HG02885 (cell line): Measurements from ENCODE around the gene PKN2.

Experiments used
- ATAC-seq: cut with Tn5 transposase; IDR thresholded peaks from one replicate; pipeline ENCODE4 v1.9.1; 2021; ENCODE audit warnings: mild to moderate bottlenecking; ENCODE audit not compliant: unreplicated experiment, poor library complexity

Gene PKN2

GRCh38 chr1:88730132-88730675 lies 46.1 kb downstream of the PKN2 start:
- ATAC-seq: no peak

DNA sequence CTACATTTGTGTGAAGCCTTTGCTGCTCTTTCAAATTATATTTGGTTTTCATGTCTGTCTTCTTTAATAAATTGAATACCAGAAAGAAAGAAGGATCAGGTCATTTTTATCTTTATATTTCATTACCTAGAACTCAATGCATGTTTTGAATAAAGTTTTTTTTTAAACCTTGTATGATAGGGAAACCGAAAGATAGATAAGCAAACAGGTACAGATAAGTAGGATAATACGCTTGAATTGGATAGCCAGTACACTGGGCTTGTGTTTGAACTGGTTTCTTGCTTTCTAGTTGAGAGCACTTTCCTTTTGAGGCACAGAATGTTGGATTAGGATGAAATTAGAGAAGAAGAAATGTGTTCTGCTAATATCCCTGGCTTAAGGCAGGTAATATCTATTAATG lies 46.9 kb downstream of the PKN2 start:
- ATAC-seq: no peak

GRCh38 chr1:88731475-88732269 lies 47.6 kb downstream of the PKN2 start:
- ATAC-seq: no peak

DNA sequence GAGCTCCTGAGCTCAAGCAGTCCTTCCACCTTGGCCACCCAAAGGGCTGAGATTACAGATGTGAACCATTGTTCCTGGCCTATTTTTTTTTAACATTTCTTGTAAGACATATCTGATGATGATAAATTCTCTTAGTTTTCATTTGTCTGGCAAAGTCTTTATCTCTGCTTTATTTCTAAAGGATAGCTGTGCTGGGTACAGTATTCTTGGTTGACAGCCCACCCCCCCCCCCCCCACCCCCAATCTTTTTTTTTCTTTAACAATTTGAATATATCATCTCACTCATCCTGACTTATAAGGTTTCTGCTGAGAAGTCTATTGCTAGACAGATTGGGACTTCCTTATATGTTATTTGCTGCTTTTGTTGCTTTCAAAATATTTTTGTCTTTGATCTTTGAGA lies 51.3 kb downstream of the PKN2 start:
- ATAC-seq: no peak

DNA sequence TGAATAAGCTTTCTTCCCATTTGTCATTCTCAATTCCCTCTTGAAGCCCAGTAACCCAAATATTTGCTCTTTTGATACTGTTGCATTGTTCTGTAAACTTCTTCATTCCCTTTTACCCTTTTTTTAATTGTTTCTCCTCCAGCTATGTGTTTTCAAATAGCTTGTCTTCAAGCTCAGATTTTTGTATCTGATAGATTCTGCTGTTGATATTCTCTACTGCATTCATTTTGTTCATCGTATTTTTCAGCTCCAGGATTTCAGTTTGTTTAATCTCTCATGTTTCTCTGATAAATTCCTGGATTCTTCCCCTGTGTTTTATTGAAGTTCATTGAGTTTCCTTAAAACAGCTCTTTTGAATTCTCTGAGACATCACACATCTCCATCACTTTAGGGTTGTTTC lies 51.8 kb downstream of the PKN2 start:
- ATAC-seq: no peak

DNA sequence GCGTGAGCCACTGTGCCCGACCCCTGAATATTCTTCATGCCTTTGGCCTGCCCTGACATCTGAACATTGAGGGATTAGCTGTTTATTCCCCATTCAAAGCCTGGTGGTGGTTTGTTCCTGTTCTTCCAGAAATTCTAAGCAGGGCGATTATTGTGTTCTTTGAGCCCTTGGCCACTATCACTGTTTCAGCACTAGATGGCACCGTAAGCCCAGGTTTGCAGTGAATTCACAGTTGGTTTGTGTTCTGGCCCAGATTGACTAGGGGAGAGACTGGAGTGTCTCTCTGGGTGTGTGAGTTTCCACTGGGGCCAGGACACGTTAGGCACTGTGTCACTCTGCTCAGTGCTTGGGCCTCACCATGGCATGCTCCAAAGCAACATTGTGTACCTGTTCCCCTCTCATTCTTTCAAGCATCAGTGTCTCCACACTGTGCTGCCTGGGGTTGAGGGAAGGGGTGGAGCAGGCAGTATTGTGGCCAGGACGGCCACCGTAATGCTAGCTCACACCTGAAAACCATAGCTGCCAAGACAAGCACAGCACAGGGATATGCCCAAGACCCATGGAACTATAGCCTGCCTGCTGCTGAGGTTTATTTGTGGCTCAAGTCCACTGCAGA lies 52.7 kb downstream of the PKN2 start:
- ATAC-seq: no peak

DNA sequence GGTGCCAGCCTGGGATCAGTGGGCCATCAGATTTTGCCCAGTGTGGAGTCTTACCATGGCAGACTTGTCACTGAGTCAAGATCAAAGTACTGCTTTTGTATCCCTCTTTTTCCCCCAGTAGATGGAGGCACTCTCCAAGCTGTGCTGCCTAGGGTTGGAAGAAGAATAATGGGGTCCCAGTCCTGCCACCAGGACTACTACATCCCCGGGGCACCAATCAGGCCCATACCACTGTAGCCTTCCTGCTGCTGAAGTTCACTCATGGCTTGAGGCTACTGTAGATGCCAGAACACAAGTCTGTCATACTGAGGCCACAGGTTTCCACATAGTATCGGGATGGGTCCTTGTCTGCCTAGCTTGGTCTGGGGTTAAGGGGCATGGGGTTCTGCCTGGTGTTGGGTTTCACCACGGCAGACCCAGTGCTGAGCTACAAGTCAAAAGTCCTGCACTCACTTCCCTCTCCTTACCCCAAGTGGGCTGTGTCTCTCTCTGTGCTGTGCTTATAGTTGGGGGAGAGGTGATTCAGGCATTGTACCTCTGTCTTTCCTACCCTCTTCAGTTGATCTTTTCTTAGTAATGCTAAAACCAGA lies 53.4 kb downstream of the PKN2 start:
- no peak for ATAC-seq

DNA sequence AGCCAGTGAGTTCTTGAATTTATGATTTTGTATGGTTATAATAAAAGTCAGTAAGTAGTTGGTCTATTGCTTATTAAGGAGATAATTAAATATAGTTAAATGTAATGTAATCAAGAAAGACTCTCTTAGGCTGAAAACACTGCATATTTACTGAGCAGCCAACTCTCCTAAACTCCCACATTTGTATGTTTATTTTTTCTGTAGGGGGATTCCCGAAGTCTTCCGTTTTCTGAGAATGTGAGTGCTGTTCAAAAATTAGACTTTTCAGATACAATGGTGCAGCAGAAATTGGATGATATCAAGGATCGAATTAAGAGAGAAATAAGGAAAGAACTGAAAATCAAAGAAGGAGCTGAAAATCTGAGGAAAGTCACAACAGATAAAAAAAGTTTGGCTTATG lies 56.7 kb downstream of the PKN2 start:
- ATAC-seq: no peak

- ATAC-seq: no peak
Measured at GRCh38 chr1:88741413-88741812, 57.3 kb downstream of the PKN2 start.

DNA sequence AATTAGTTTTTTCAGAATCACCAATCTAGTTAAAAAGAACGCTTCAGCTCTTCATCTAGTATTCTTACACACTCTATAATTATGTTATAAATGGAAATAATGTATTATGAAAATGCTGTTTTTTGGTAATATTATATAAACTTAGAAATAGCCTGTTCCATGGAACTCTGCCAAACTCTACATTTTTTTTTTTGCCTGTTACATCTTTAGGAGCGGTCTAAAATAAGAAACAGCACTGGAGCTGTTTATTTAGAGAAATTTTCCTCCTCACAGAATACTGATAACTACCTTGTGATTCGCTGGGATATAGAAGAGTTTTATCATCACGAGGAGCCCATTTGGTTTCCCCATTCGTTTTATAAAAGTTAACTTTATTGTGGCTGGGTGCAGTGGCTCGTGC lies 58.5 kb downstream of the PKN2 start:
- ATAC-seq: no peak

DNA sequence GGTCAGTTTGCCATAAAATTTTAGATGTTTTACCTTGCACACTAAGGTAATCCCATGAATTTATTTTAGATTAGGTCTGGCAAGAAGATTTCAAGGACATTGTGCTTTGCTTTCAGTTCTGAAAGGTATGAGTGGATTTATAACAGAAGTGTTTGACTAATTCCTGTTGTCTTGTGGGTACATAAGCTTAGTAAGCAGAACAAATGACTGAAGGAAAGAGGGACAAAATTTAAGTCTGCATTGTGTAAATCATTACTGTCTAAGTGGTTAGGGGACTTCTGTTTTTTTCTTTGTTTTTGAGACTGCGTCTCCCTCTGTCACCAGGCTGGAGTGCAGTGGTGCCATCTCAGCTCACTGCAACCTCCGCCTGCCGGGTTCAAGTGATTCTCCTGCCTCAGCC lies 60.1 kb downstream of the PKN2 start:
- ATAC-seq: no peak

- no peak for ATAC-seq
Measured at GRCh38 chr1:88746916-88747315, 62.8 kb downstream of the PKN2 start.

- ATAC-seq: no peak
Measured at GRCh38 chr1:88751714-88752113, 67.6 kb downstream of the PKN2 start.

- ATAC-seq: no peak
Measured at GRCh38 chr1:88753506-88753905, 69.4 kb downstream of the PKN2 start.

GRCh38 chr1:88763649-88764406 lies 79.8 kb downstream of the PKN2 start:
- ATAC-seq: no peak

GRCh38 chr1:88768187-88768586 lies 84.1 kb downstream of the PKN2 start:
- no peak for ATAC-seq

DNA sequence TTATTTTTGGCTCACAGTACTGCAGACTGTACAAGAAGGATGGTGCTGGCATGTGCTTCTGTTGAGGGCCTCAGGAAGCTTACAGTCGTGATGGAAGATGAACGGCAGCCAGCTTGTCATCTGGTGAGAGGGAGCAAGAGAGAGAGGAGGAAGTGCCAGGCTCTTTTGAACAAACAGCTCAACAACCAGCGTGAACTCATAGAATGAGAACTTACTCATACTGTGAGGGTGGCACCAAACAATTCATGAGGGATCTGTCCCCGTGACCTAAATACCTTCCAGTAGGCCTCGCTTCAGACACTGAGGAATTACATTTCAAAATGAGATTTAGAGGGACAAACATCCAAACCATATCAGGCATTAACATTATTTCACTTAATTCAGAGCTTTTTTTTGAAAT lies 84.7 kb downstream of the PKN2 start:
- ATAC-seq: no peak

DNA sequence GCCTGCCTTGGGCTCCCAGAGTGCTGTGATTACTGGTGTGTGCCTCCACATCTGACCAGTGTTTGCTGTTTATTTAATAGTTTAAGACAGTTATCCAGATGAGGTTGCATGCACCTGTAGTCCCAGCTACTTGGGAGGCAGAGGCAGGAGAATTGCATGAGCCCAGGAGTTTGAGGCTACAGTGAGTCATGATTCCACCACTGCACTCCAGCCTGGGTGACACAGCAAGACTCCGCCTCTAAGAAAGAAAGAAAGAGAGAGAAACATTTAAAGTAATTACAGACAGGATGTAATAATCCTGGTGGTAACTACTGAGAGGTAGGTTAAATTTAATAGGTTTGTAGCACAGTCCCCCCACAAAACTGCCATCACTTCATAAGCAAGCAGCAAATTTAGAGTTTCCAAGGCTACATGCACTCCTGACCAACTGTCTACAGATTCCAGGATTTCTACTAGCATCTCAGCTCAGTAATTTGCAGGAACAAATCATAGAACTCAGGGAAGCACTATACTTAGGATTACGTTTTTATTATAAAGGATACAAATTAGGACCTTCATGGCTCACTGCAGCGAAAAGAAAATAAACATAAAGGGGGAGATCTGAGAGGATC lies 89.6 kb downstream of the PKN2 start:
- ATAC-seq: no peak

GRCh38 chr1:88774151-88774556 lies 90.1 kb downstream of the PKN2 start:
- no peak for ATAC-seq

DNA sequence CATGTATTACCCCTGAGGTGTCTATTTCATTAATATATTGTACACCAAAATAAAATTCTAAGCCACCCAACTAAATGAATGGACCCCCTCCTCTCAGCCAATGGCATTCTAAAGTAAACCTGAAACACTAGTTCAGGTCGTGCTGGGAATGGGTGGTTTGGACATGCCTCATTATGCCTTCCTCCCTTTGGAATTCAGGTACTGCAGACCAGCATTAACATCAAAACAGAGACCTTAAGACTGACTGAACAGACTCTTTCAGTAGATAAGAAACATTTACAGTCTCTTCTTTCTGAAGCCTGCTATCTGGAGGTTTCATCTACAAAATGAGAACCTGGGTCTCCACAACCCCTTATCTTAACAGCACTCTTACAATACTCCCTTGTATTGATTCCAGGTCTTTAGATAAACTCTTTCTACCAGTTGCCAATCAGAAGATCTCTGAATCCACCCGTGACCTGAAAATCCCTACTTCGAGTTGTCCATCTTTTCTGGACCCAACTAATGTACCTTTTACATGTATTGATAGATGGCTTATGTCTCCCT lies 93.6 kb downstream of the PKN2 start:
- no peak for ATAC-seq
